ENCODE data around the gene RHOH.

DNA sequence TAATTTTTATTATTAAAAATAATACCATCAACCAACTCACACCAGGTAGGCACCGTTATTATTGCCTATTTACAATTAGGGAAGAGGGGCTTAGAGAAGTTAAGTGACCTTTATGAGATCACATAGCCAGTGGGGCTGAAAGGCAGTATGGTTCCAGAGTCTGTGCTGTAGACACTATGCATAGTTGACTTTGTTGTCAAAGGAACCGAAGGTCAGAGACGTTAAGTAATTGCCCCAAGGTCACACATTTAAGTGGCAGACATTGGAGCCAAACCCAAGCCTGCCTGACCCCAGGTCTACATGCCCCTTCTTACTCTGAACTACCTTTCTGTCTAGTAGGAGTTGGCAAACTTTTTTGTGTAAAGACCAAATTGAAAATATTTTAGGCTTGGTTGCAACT lies 36.4 kb downstream of the RHOH start:
- no peak for TF ChIP-seq CREB1 (IDR thresholded peaks at IDR 0.05; ENCODE audit: low read depth)
- no peak for TF ChIP-seq TEAD4 (IDR thresholded peaks at IDR 0.05)
